Kidney epithelial cell (primary cell): ENCODE measurements around the gene CLRN3. TPM values are rescaled to one million over a fixed set of nuclear protein-coding genes. Genes with fewer than 3 reads are reported as not detected.

Source experiments
- DNase-seq: peaks from one replicate; pipeline ENCODE4 v3.0.0-alpha.2; 2010; ENCODE audit warnings: low read depth
- H3K27me3 ChIP-seq: 2 replicates; pipeline ENCODE4 v1.6.0; 2011; ENCODE audit warnings: low read length; ENCODE audit not compliant: control insufficient read depth, insufficient read depth
- H3K36me3 ChIP-seq: 2 replicates; pipeline ENCODE4 v1.5.1; 2011; ENCODE audit warnings: low read length; ENCODE audit not compliant: control insufficient read depth, insufficient read depth
- H3K4me3 ChIP-seq: 2 replicates; pipeline ENCODE4 v1.5.1; 2011; ENCODE audit warnings: low read depth, mild to moderate bottlenecking, control low read depth, low read length
- CTCF ChIP-seq: IDR thresholded peaks from 2 replicates; pipeline ENCODE4 v1.5.1; 2011; ENCODE audit warnings: mild to moderate bottlenecking, moderate library complexity, low read length, control low read depth, inconsistent platforms; ENCODE audit not compliant: insufficient read depth, poor library complexity, severe bottlenecking
- total RNA-seq: library from RNA; depleted of rRNA; stranded (reverse); fragments of >200 nt; gene quantifications from 2 replicates; pipeline ENCODE4 v1.2.3, GENCODE V29; 2015

CLRN3 gene
- total RNA-seq, 1 donor from 2014 or later, result not detected

- no peak for DNase-seq
Measured at GRCh38 chr10:127884501-127884900, 8.2 kb downstream of the CLRN3 start.

GRCh38 chr10:127883516-127883915, 9.2 kb downstream of the CLRN3 start:
- Histone ChIP-seq H3K27me3 (no peaks in the 10 kb centered on the region), H3K4me3 (no peak overlapping the region), H3K36me3 (no peaks in the 10 kb centered on the region)
- TF ChIP-seq CTCF, result no peak
- DNase-seq, result no peak

More at GRCh38 chr10:127884501-127884900, 8.2 kb downstream of the CLRN3 start:
- no peaks in the 10 kb centered on the region for H3K36me3 ChIP-seq
- TF ChIP-seq CTCF, result no peak
- H3K4me3 ChIP-seq, result no peak overlapping the region
- H3K27me3 ChIP-seq, result no peaks in the 10 kb centered on the region

- no peaks in the 10 kb centered on the region for H3K36me3 ChIP-seq
- no peak overlapping the region for H3K4me3 ChIP-seq
- DNase-seq, result no peak
- TF ChIP-seq CTCF, result no peak
- no peaks in the 10 kb centered on the region for H3K27me3 ChIP-seq
Measured at GRCh38 chr10:127882801-127883459, 9.8 kb downstream of the CLRN3 start.

- Histone ChIP-seq H3K4me3 (no peak overlapping the region), H3K36me3 (no peaks in the 10 kb centered on the region), H3K27me3 (no peaks in the 10 kb centered on the region)
- no peak for DNase-seq
- TF ChIP-seq CTCF, result no peak
Measured at GRCh38 chr10:127882391-127882790, 10.3 kb downstream of the CLRN3 start.

GRCh38 chr10:127881262-127881661, 11.5 kb downstream of the CLRN3 start:
- no peak for DNase-seq
- Histone ChIP-seq H3K36me3 (no peaks in the 10 kb centered on the region), H3K27me3 (no peaks in the 10 kb centered on the region), H3K4me3 (no peak overlapping the region)
- TF ChIP-seq CTCF, result no peak

- DNase-seq, result no peak
- no peak for TF ChIP-seq CTCF
- no peaks in the 10 kb centered on the region for H3K36me3 ChIP-seq
- H3K4me3 ChIP-seq, result no peak overlapping the region
- H3K27me3 ChIP-seq, result no peaks in the 10 kb centered on the region
Measured at GRCh38 chr10:127880557-127880956, 12.2 kb downstream of the CLRN3 start.
